CD8-positive, alpha-beta memory T cell (primary cell): ENCODE measurements around the gene DDX54. TPM values are rescaled to one million over a fixed set of nuclear protein-coding genes. Genes with fewer than 3 reads are reported as not detected.

Experiments used
- CTCF ChIA-PET: fragments of 350-600 bp; sonication (Branson Sonifier 250); formaldehyde crosslinking; loops from one replicate; lab custom pipeline; 2021; ENCODE audit warnings: antibody characterized with exemption; lab: Charles Lee
- POLR2A ChIA-PET: fragments of 350-600 bp; sonication (Branson Sonifier 250); formaldehyde crosslinking; loops from one replicate; lab custom pipeline; 2021; ENCODE audit warnings: antibody characterized with exemption; lab: Charles Lee
- DNase-seq, 5 donors: peaks; one replicate each; pipeline versions ENCODE4 v3.0.0 to v3.0.0-alpha.2; 2020 to 2022; ENCODE audit warnings: mixed read lengths in 1 of 5
- H3K27ac ChIP-seq: one replicate; pipeline ENCODE4 v1.7.0; 2013; ENCODE audit warnings: low read depth, mild to moderate bottlenecking, low read length, moderate library complexity
- H3K27me3 ChIP-seq: 2 replicates; pipeline ENCODE4 v1.7.0; 2013; ENCODE audit warnings: low read length, mild to moderate bottlenecking; ENCODE audit not compliant: insufficient read depth, poor library complexity, severe bottlenecking
- H3K36me3 ChIP-seq: 2 replicates; pipeline ENCODE4 v1.7.0; 2013; ENCODE audit warnings: mild to moderate bottlenecking, low read length, moderate library complexity; ENCODE audit not compliant: insufficient read depth
- H3K4me1 ChIP-seq: 2 replicates; pipeline ENCODE4 v1.7.0; 2013; ENCODE audit warnings: mild to moderate bottlenecking, low read length, moderate library complexity; ENCODE audit not compliant: insufficient read depth
- H3K4me3 ChIP-seq: 2 replicates; pipeline ENCODE4 v1.7.0; 2013; ENCODE audit warnings: mild to moderate bottlenecking, low read length
- H3K9me3 ChIP-seq: 2 replicates; pipeline ENCODE4 v1.7.0; 2013; ENCODE audit warnings: mild to moderate bottlenecking, low read length
- H3K27ac Mint-ChIP-seq, 8 donors: one replicate each; pipeline ENCODE4 v1.8.0; 2020 to 2021; ENCODE audit warnings: mixed read lengths in 8 of 8, mild to moderate bottlenecking in 6 of 8, inconsistent platforms in 3 of 8, moderate library complexity in 3 of 8
- H3K27me3 Mint-ChIP-seq, 2 donors: one replicate each; pipeline ENCODE4 v1.8.0; 2020 to 2021; ENCODE audit warnings: mixed read lengths in 2 of 2, mild to moderate bottlenecking in 1 of 2, moderate library complexity in 1 of 2
- H3K36me3 Mint-ChIP-seq, 3 donors: one replicate each; pipeline ENCODE4 v1.8.0; 2020 to 2021; ENCODE audit warnings: mixed read lengths in 3 of 3, inconsistent platforms in 1 of 3, mild to moderate bottlenecking in 1 of 3
- H3K4me1 Mint-ChIP-seq, 3 donors: one replicate each; pipeline ENCODE4 v1.8.0; 2020 to 2021; ENCODE audit warnings: mixed read lengths in 3 of 3, inconsistent platforms in 1 of 3, mild to moderate bottlenecking in 1 of 3
- H3K4me3 Mint-ChIP-seq, 7 donors: one replicate each; pipeline ENCODE4 v1.8.0; 2020 to 2021; ENCODE audit warnings: mixed read lengths in 7 of 7, mild to moderate bottlenecking in 6 of 7, moderate library complexity in 4 of 7, inconsistent platforms in 2 of 7
- H3K9me3 Mint-ChIP-seq, 5 donors: one replicate each; pipeline ENCODE4 v1.8.0; 2020 to 2022; ENCODE audit warnings: mixed read lengths in 5 of 5, mild to moderate bottlenecking in 3 of 5, moderate library complexity in 2 of 5, inconsistent platforms in 1 of 5
- polyA plus RNA-seq: library from polyadenylated mRNA; unstranded; fragments of 300-500 nt; fragmentation: Illumina TruSeq; gene quantifications from one replicate; pipeline ENCODE4 v1.2.3, GENCODE V29; 2021
- total RNA-seq, 2 experiments: library from RNA; stranded (reverse); gene quantifications; one replicate each; pipeline ENCODE4 v1.2.3, GENCODE V29; 2021

Gene DDX54
- total RNA-seq (100 to 1,000 TPM; 131 to 133 TPM), polyA plus RNA-seq (47.7 TPM)

GRCh38 chr12:113185180-113186032, at the start of gene DDX54, which contains the start of gene RITA1:
Gene DDX54 (minus strand): TSS chr12:113185478. CDS start chr12:113185451, 27 bp downstream.
Gene RITA1 (plus strand): TSS chr12:113185721. CDS start chr12:113186747, 1,026 bp downstream.
- Histone ChIP-seq H3K27ac (peak within 1 kb of the TSS; percentile 89), H3K4me3 (peak within 1 kb of the TSS; percentile 85), H3K4me1 (peaks cover 31% of the 10 kb centered on the region), H3K36me3 (peaks cover 8% of the 10 kb centered on the region), H3K9me3 (no peaks in the 10 kb centered on the region), H3K27me3 (no peaks in the 10 kb centered on the region)
- Mint-ChIP-seq H3K9me3 (no peaks in the 10 kb centered on the region), H3K4me3 (peak within 1 kb of the TSS; percentile 94 to 100 (median 96)), H3K27me3 (no peaks in the 10 kb centered on the region), H3K36me3 (peaks cover 0 to 46% (median 3%) of the 10 kb centered on the region in 3 donors), H3K4me1 (peaks cover 28 to 51% (median 49%) of the 10 kb centered on the region in 3 donors), H3K27ac (peak within 1 kb of the TSS; percentile 96 to 99 (median 97))
- CTCF ChIA-PET = interaction anchor here (0.7 to 4.0 kb wide), 7 partner anchors 11 to 150 kb away, joined by 3 to 27 read pairs (median 4); partner anchors contain the start of gene SLC8B1
- POLR2A ChIA-PET = interaction anchor here (0.7 to 1.8 kb wide), 3 partner anchors 37 to 881 kb away, joined by 3 to 11 read pairs (median 3); partner anchors contain the start of genes OAS2 and TPCN1
- peak; percentile 68 to 84 (median 79) for DNase-seq

- peaks cover 0 to 2% of the 10 kb centered on the region in 2 donors for H3K27me3 Mint-ChIP-seq
- POLR2A ChIA-PET = no interaction called here
- H3K4me3 ChIP-seq = no peak overlapping the region
- no peak overlapping the region for H3K27ac ChIP-seq
- peaks cover 7 to 68% (median 7%) of the 10 kb centered on the region in 3 donors for H3K36me3 Mint-ChIP-seq
- DNase-seq = no peak
- H3K9me3 ChIP-seq = no peaks in the 10 kb centered on the region
- H3K9me3 Mint-ChIP-seq = no peaks in the 10 kb centered on the region
- H3K36me3 ChIP-seq = peaks cover 9% of the 10 kb centered on the region
- peaks cover 14 to 35% (median 32%) of the 10 kb centered on the region in 3 donors for H3K4me1 Mint-ChIP-seq
- H3K4me3 Mint-ChIP-seq = no peak overlapping the region
- H3K27ac Mint-ChIP-seq = peak overlapping the region in 2 of 8 donors; percentile 37 to 54
- H3K4me1 ChIP-seq = peaks cover 47% of the 10 kb centered on the region
- no peaks in the 10 kb centered on the region for H3K27me3 ChIP-seq
- CTCF ChIA-PET = no interaction called here
These were observed 49.2 kb upstream of the DDX54 start for GRCh38 chr12:113234483-113234882.

- no peak overlapping the region for H3K4me3 Mint-ChIP-seq
- no peaks in the 10 kb centered on the region for H3K27me3 ChIP-seq
- POLR2A ChIA-PET = no interaction called here
- peaks cover 52% of the 10 kb centered on the region for H3K4me1 ChIP-seq
- H3K4me1 Mint-ChIP-seq = peaks cover 14 to 35% (median 35%) of the 10 kb centered on the region in 3 donors
- DNase-seq = no peak
- no peaks in the 10 kb centered on the region for H3K9me3 ChIP-seq
- no peaks in the 10 kb centered on the region for H3K9me3 Mint-ChIP-seq
- no peak overlapping the region for H3K27ac ChIP-seq
- peak overlapping the region in 3 of 8 donors; percentile 36 to 38 (median 37) for H3K27ac Mint-ChIP-seq
- CTCF ChIA-PET = no interaction called here
- H3K36me3 ChIP-seq = peaks cover 9% of the 10 kb centered on the region
- H3K4me3 ChIP-seq = no peak overlapping the region
- peaks cover 0 to 2% of the 10 kb centered on the region in 2 donors for H3K27me3 Mint-ChIP-seq
- peaks cover 6 to 68% (median 7%) of the 10 kb centered on the region in 3 donors for H3K36me3 Mint-ChIP-seq
These were observed 48.7 kb upstream of the DDX54 start for GRCh38 chr12:113233967-113234366.

GRCh38 chr12:113232840-113233585, 47.7 kb upstream of the DDX54 start:
- Histone ChIP-seq H3K4me3 (peak overlapping the region; percentile 41), H3K9me3 (no peaks in the 10 kb centered on the region), H3K36me3 (peaks cover 9% of the 10 kb centered on the region), H3K27me3 (no peaks in the 10 kb centered on the region), H3K4me1 (peaks cover 62% of the 10 kb centered on the region), H3K27ac (no peak overlapping the region)
- Mint-ChIP-seq H3K4me1 (peaks cover 14 to 39% (median 35%) of the 10 kb centered on the region in 3 donors), H3K9me3 (no peaks in the 10 kb centered on the region), H3K27me3 (peaks cover 0 to 4% of the 10 kb centered on the region in 2 donors), H3K36me3 (peaks cover 7 to 72% (median 8%) of the 10 kb centered on the region in 3 donors), H3K4me3 (peak overlapping the region; percentile 25 to 87 (median 76)), H3K27ac (peak overlapping the region in 7 of 8 donors; percentile 68 to 93 (median 85))
- peak; percentile 43 to 82 (median 68) for DNase-seq
- CTCF ChIA-PET = interaction anchor here (0.5 to 1.4 kb wide), 5 partner anchors 10 to 192 kb away, joined by 3 read pairs; no protein-coding TSS in a partner anchor
- POLR2A ChIA-PET = no interaction called here

GRCh38 chr12:113232089-113232839, 47.0 kb upstream of the DDX54 start:
- Histone ChIP-seq H3K36me3 (peaks cover 12% of the 10 kb centered on the region), H3K27me3 (no peaks in the 10 kb centered on the region), H3K4me3 (peak overlapping the region; percentile 36), H3K27ac (no peak overlapping the region), H3K9me3 (no peaks in the 10 kb centered on the region), H3K4me1 (peaks cover 62% of the 10 kb centered on the region)
- Mint-ChIP-seq H3K4me1 (peaks cover 14 to 39% (median 35%) of the 10 kb centered on the region in 3 donors), H3K9me3 (no peaks in the 10 kb centered on the region), H3K4me3 (peak overlapping the region in 2 of 7 donors; percentile 40 to 87), H3K27ac (peak overlapping the region in 1 of 8 donors; percentile 15), H3K27me3 (peaks cover 0 to 4% of the 10 kb centered on the region in 2 donors), H3K36me3 (peaks cover 7 to 75% (median 8%) of the 10 kb centered on the region in 3 donors)
- POLR2A ChIA-PET = no interaction called here
- CTCF ChIA-PET = interaction anchor here (0.9 to 1.4 kb wide), 3 partner anchors 20 to 193 kb away, joined by 3 read pairs; no protein-coding TSS in a partner anchor
- DNase-seq = no peak

GRCh38 chr12:113231235-113232088, 46.2 kb upstream of the DDX54 start:
- Mint-ChIP-seq H3K36me3 (peaks cover 7 to 76% (median 8%) of the 10 kb centered on the region in 3 donors), H3K4me1 (peaks cover 14 to 39% (median 35%) of the 10 kb centered on the region in 3 donors), H3K4me3 (peak overlapping the region in 1 of 7 donors; percentile 36), H3K27ac (no peak overlapping the region), H3K9me3 (no peaks in the 10 kb centered on the region), H3K27me3 (peaks cover 0 to 4% of the 10 kb centered on the region in 2 donors)
- no peak for DNase-seq
- no peaks in the 10 kb centered on the region for H3K27me3 ChIP-seq
- no peak overlapping the region for H3K4me3 ChIP-seq
- ChIA-PET POLR2A (no interaction called here), CTCF (interaction anchor here (1.4 kb wide), 1 partner anchor 93 kb away, joined by 3 read pairs; no protein-coding TSS in a partner anchor)
- no peaks in the 10 kb centered on the region for H3K9me3 ChIP-seq
- no peak overlapping the region for H3K27ac ChIP-seq
- H3K36me3 ChIP-seq = peaks cover 15% of the 10 kb centered on the region
- peaks cover 61% of the 10 kb centered on the region for H3K4me1 ChIP-seq
